Endodermal cell (in vitro differentiated cells): Measurements from ENCODE around the gene BRK1. TPM values are rescaled to one million over a fixed set of nuclear protein-coding genes. Genes with fewer than 3 reads are reported as not detected.
"Not testable (repeated sequence)": the region's sequence is repeated elsewhere in the genome, so short reads cannot be mapped to it uniquely, and the experiment has no call there.

Source experiments
- DNase-seq: peaks from one replicate; pipeline ENCODE4 v3.0.0-alpha.2; 2017
- H3K27ac ChIP-seq: 2 replicates; pipeline ENCODE4 v1.5.1; 2013; ENCODE audit warnings: mild to moderate bottlenecking, low read depth, low read length, moderate library complexity
- H3K27me3 ChIP-seq: 2 replicates; pipeline ENCODE4 v1.6.1; 2013; ENCODE audit warnings: mild to moderate bottlenecking, low read length, moderate library complexity; ENCODE audit not compliant: insufficient read depth, control insufficient read depth, poor library complexity, severe bottlenecking
- H3K36me3 ChIP-seq: 2 replicates; pipeline ENCODE4 v1.7.0; 2013; ENCODE audit warnings: mild to moderate bottlenecking, low read length, moderate library complexity; ENCODE audit not compliant: control insufficient read depth, insufficient read depth
- H3K4me1 ChIP-seq: one replicate; pipeline ENCODE4 v1.7.0; 2013; ENCODE audit warnings: low read length; ENCODE audit not compliant: control insufficient read depth, insufficient read depth
- H3K4me3 ChIP-seq: 2 replicates; pipeline ENCODE4 v1.5.1; 2013; ENCODE audit warnings: mild to moderate bottlenecking, low read length, moderate library complexity
- H3K9ac ChIP-seq: 2 replicates; pipeline ENCODE4 v1.6.1; 2013; ENCODE audit warnings: mild to moderate bottlenecking, low read length, moderate library complexity; ENCODE audit not compliant: poor library complexity, severe bottlenecking; ENCODE audit errors: extremely low read depth
- H3K9me3 ChIP-seq: 2 replicates; pipeline ENCODE4 v1.6.1; 2013; ENCODE audit warnings: mild to moderate bottlenecking, low read length, moderate library complexity; ENCODE audit not compliant: control insufficient read depth
- H3K27ac Mint-ChIP-seq: 2 replicates; pipeline ENCODE4 v1.8.0; 2020; ENCODE audit warnings: mixed read lengths
- H3K27me3 Mint-ChIP-seq: 2 replicates; pipeline ENCODE4 v1.8.0; 2021; ENCODE audit warnings: mild to moderate bottlenecking, mixed read lengths; ENCODE audit not compliant: insufficient read depth
- H3K36me3 Mint-ChIP-seq: 2 replicates; pipeline ENCODE4 v1.8.0; 2020; ENCODE audit warnings: low read depth, mixed read lengths
- H3K4me1 Mint-ChIP-seq: 2 replicates; pipeline ENCODE4 v1.8.0; 2020; ENCODE audit warnings: mixed read lengths
- H3K4me3 Mint-ChIP-seq: 2 replicates; pipeline ENCODE4 v1.8.0; 2020; ENCODE audit warnings: mild to moderate bottlenecking, moderate library complexity, mixed read lengths
- H3K9me3 Mint-ChIP-seq: 2 replicates; pipeline ENCODE4 v1.8.0; 2020; ENCODE audit warnings: mild to moderate bottlenecking, mixed read lengths
- CTCF ChIP-seq: fragments of 200-600 bp; sonication (generic); conservative IDR thresholded peaks from 2 replicates; pipeline ENCODE4 v1.5.0; 2021; ENCODE audit warnings: antibody characterized with exemption, mild to moderate bottlenecking
- WGBS, 2 experiments: methylation state at CpG; one replicate each; pipeline versions ENCODE4 v1.1.5 to v1.1.7; 2013; ENCODE audit warnings: missing lambda C conversion rate in 2 of 2, mixed read lengths in 1 of 2; ENCODE audit not compliant: insufficient coverage in 1 of 2, insufficient read length in 1 of 2; 5-methylcytosine and 5-hydroxymethylcytosine counted together
- total RNA-seq, 2 donors: library from RNA; stranded (reverse); fragmentation: NEBNext Ultra II Directional in 1 of 2; extraction: Animal tissue kit (Norgen Biotek cat#: 25700) in 1 of 2; gene quantifications; 2 replicates in 1 of 2; 3 replicates in 1 of 2; pipeline ENCODE4 v1.2.1, GENCODE V29; 2021

Gene BRK1
- total RNA-seq, 2 donors from 2014 or later: 110 to 116 TPM

- 90 to 100% methylated on average over 3 to 6 of the region's 6 CpGs for WGBS, 2 experiments
- no peak overlapping the region for H3K4me3 Mint-ChIP-seq
- no peak for DNase-seq
- no peaks in the 10 kb centered on the region for H3K36me3 Mint-ChIP-seq
- no peak overlapping the region for H3K27ac Mint-ChIP-seq
- H3K4me3 ChIP-seq: no peak overlapping the region
- no peak for TF ChIP-seq CTCF
- no peak overlapping the region for H3K9ac ChIP-seq
- peaks cover 8% of the 10 kb centered on the region for H3K27me3 Mint-ChIP-seq
- H3K4me1 ChIP-seq: no peaks in the 10 kb centered on the region
- no peaks in the 10 kb centered on the region for H3K4me1 Mint-ChIP-seq
- no peaks in the 10 kb centered on the region for H3K27me3 ChIP-seq
- H3K9me3 ChIP-seq: no peaks in the 10 kb centered on the region
- no peaks in the 10 kb centered on the region for H3K36me3 ChIP-seq
- H3K27ac ChIP-seq: no peak overlapping the region
- peaks cover 2% of the 10 kb centered on the region for H3K9me3 Mint-ChIP-seq
These were observed 46.7 kb downstream of the BRK1 start for GRCh38 chr3:10162185-10162584.

- not testable (repeated sequence) for DNase-seq, H3K27ac Mint-ChIP-seq, H3K4me1 ChIP-seq, H3K9me3 ChIP-seq, H3K9ac ChIP-seq, H3K36me3 ChIP-seq, H3K27ac ChIP-seq, H3K27me3 ChIP-seq, H3K4me1 Mint-ChIP-seq, H3K36me3 Mint-ChIP-seq
- Mint-ChIP-seq H3K4me3 (peak overlapping the region; percentile 57), H3K9me3 (peaks cover 13% of the 10 kb centered on the region), H3K27me3 (peaks cover 10% of the 10 kb centered on the region)
- WGBS, 2 experiments: 68 to 75% methylated on average over 10 to 12 of the region's 12 CpGs
- peak overlapping the region; percentile 40 for H3K4me3 ChIP-seq
These were observed 48.7 kb downstream of the BRK1 start for GRCh38 chr3:10164201-10164545.

GRCh38 chr3:10164546-10165393 is 49.3 kb downstream of the BRK1 start, which contains the start of gene IRAK2:
Gene IRAK2, plus strand, starts transcription at chr3:10164919. Its CDS starts 36 bp downstream, at chr3:10164955.
- Histone ChIP-seq H3K9ac (no peak within 1 kb of the TSS), H3K27ac (no peak within 1 kb of the TSS), H3K4me3 (peak within 1 kb of the TSS; percentile 81), H3K36me3 (no peaks in the 10 kb centered on the region), H3K9me3 (peaks cover 16% of the 10 kb centered on the region), H3K4me1 (no peaks in the 10 kb centered on the region), H3K27me3 (no peaks in the 10 kb centered on the region)
- DNase-seq: peak; percentile 91
- no peaks in the 10 kb centered on the region for H3K36me3 Mint-ChIP-seq
- 6 to 7% methylated on average over 34 to 76 of the region's 76 CpGs for WGBS, 2 experiments
- peak within 1 kb of the TSS; percentile 57 for H3K4me3 Mint-ChIP-seq
- H3K4me1 Mint-ChIP-seq: no peaks in the 10 kb centered on the region
- peak; percentile 94 for TF ChIP-seq CTCF
- peaks cover 18% of the 10 kb centered on the region for H3K9me3 Mint-ChIP-seq
- peaks cover 10% of the 10 kb centered on the region for H3K27me3 Mint-ChIP-seq
- H3K27ac Mint-ChIP-seq: no peak within 1 kb of the TSS
